ENCODE measurements around the gene OR2G6. TPM values are rescaled to one million over a fixed set of nuclear protein-coding genes. Genes with fewer than 3 reads are reported as not detected.

The OR2G6 gene
- not detected for total RNA-seq

DNA sequence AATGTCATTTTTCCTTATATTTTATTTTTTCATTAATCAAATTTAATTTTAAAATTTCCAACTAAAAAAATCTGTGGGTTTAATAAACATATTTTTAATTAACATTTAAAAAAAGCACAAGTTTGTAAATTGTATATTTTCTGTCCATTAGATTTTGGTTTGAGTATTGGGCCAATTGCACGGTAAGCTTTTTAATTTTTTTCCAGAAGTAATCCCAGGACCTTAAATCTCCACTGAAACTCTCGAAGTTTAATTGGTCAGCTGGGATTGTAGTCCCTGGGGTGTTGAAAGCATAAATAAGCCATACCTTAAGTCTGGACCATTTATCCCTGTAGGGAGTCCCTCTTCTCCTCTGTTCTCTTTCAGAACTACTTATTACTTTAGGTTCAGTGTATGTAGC is at the start of gene OR2G6:
Gene OR2G6, plus strand, starts transcription at position 301 of the 400 bp plus-strand sequence. CDS start 13,574 bp downstream, outside the sequence.

DNA sequence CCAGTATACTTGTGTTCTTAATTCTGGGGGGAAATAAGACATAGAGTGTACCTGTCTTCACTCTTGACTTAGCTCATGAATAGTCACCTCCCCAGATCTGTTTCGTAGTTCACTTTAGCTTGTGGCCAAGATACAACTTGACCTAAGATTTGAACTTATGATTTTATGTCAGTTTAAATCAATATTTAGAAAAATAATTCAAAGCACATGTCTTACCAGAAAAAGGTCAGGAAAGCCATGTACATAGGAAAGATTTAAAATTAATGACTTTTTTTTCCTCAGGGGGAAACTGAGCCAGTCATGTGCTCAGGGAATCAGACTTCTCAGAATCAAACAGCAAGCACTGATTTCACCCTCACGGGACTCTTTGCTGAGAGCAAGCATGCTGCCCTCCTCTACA is 34.8 kb upstream of the OR2G6 start, which contains the start of gene OR2T3:
Gene OR2T3, plus strand, starts transcription at position 301 of the 400 bp plus-strand sequence. Its CDS starts 0 bp downstream, at position 301.

DNA sequence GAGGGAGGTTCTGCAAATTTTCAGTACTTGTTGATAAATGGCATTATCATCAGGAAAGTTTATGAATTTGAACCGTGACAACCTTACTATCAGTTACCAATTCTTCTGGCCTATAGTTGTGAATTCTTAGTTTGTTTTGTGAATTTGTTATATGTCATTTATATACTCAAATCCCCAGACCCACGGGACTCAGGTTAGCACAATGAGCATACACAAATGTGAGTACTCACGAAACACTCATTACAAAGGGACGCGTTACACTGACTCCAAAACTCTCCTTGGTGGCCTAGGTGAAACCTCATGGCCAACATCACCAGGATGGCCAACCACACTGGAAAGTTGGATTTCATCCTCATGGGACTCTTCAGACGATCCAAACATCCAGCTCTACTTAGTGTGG is 19.6 kb upstream of the OR2G6 start, which contains the start of gene OR2T5:
Gene OR2T5, plus strand, starts transcription at position 301 of the 400 bp plus-strand sequence. Its CDS starts 0 bp downstream, at position 301.

DNA sequence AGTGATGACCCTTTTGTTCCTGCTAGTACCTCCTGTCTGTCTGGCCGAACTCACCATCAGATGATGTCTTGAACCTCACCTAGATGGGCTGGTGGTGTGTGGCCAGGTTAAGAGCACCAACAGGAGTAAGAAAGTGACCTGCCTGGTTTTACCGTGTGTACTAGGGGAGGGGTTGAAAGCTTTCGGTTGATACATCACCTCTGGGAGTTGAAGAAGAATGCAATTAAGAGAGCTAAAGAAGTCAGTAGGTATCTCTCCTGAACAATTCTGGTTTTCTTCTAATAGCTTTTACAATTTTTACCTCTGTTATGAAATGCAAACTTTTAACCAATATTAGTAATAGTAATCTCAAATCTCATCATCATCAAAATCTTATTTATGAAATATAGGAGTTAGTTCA is 54.8 kb downstream of the OR2G6 start, which contains the start of gene OR2T29:
Gene OR2T29, minus strand, starts transcription at position 101 of the 400 bp plus-strand sequence. CDS start 3,281 bp downstream, outside the sequence.

DNA sequence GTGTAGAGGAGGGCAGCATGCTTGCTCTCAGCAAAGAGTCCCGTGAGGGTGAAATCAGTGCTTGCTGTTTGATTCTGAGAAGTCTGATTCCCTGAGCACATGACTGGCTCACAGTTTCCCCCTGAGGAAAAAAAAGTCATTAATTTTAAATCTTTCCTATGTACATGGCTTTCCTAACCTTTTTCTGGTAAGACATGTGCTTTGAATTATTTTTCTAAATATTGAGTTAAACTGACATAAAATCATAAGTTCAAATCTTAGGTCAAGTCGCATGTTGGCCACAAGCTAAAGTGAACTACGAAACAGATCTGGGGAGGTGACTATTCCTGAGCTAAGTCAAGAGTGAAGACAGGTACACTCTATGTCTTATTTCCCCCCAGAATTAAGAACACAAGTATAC is 66.8 kb downstream of the OR2G6 start, which contains the start of gene OR2T34:
Gene OR2T34, minus strand, starts transcription at position 101 of the 400 bp plus-strand sequence. Its CDS starts 0 bp downstream, at position 101.

Other genes with a start within 250 kb of the OR2G6 start
- gene OR2T33, start 230.1 kb upstream of the OR2G6 start, total RNA-seq, result not detected
- gene OR2T12, start 204.6 kb upstream of the OR2G6 start, total RNA-seq, result not detected
- gene OR2M7, start 183.5 kb upstream of the OR2G6 start, total RNA-seq, result not detected
- gene OR14C36, start 159.3 kb upstream of the OR2G6 start, total RNA-seq, result not detected
- not detected for gene OR2T4, start 146.4 kb upstream of the OR2G6 start, total RNA-seq
- not detected for gene OR2T6, start 132.3 kb upstream of the OR2G6 start, total RNA-seq
- not detected for gene OR2T1, start 105.0 kb upstream of the OR2G6 start, total RNA-seq
- gene OR2T2, start 62.4 kb upstream of the OR2G6 start, total RNA-seq, result not detected
- gene OR2T3, start 34.7 kb upstream of the OR2G6 start, total RNA-seq, result not detected
- gene OR2T5, start 19.5 kb upstream of the OR2G6 start, total RNA-seq, result not detected
- not detected for gene OR2T29, start 54.7 kb downstream of the OR2G6 start, total RNA-seq
- gene OR2T34, start 66.7 kb downstream of the OR2G6 start, total RNA-seq, result not detected
- not detected for gene OR2T10, start 89.6 kb downstream of the OR2G6 start, total RNA-seq
- gene OR2T11, start 127.0 kb downstream of the OR2G6 start, total RNA-seq, result not detected
- not detected for gene OR2T35, start 137.2 kb downstream of the OR2G6 start, total RNA-seq
- not detected for gene OR2T27, start 147.5 kb downstream of the OR2G6 start, total RNA-seq
- gene OR14I1, start 194.7 kb downstream of the OR2G6 start, total RNA-seq, result not detected
- not detected for gene LYPD8, start 247.7 kb downstream of the OR2G6 start, total RNA-seq

Data from activated naive CD4-positive, alpha-beta T cell treated with anti-CD3 and anti-CD28 coated beads, Interleukin-2, amount 10 ng/mL, durations not matched to agents 5 hours and 36 hours (primary cell).